GM18520 (cell line): ENCODE measurements around the gene VPS9D1.
A peak's percentile ranks its signal among the peaks of the same experiment; 100 is the strongest.

ENCODE experiments used
- ATAC-seq: cut with Tn5 transposase; IDR thresholded peaks from one replicate; pipeline ENCODE4 v1.9.1; 2021; ENCODE audit not compliant: unreplicated experiment

VPS9D1 gene, protein sequence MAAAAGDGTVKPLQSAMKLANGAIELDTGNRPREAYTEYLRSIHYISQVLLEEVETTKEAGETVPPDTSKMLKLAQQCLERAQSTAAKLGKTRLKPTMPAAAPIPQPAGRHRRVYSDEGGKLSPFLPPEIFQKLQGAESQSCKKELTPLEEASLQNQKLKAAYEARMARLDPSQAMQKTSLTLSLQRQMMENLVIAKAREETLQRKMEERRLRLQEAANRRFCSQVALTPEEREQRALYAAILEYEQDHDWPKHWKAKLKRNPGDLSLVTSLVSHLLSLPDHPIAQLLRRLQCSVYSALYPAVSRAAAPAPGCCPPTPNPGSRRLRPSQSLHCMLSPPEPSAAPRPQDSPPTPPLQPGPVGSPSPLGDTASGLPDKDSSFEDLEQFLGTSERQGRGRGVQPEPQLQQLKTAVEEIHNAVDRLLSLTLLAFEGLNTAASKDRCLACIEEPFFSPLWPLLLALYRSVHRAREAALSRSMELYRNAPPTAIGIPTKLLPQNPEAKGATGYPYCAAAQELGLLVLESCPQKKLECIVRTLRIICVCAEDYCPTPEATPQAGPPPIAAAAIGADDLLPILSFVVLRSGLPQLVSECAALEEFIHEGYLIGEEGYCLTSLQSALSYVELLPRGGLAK

GRCh38 chr16:89720813-89721545 is at the start of gene VPS9D1, which contains the start of gene ZNF276:
Gene VPS9D1 (minus strand): TSS chr16:89720898. CDS start chr16:89720861, 37 bp downstream.
Gene ZNF276 (plus strand): TSS chr16:89721537. CDS start chr16:89721641, 104 bp downstream.
- peak; percentile 29 for ATAC-seq

- ATAC-seq = no peak
Measured at GRCh38 chr16:89770367-89770766, 49.7 kb upstream of the VPS9D1 start.

DNA sequence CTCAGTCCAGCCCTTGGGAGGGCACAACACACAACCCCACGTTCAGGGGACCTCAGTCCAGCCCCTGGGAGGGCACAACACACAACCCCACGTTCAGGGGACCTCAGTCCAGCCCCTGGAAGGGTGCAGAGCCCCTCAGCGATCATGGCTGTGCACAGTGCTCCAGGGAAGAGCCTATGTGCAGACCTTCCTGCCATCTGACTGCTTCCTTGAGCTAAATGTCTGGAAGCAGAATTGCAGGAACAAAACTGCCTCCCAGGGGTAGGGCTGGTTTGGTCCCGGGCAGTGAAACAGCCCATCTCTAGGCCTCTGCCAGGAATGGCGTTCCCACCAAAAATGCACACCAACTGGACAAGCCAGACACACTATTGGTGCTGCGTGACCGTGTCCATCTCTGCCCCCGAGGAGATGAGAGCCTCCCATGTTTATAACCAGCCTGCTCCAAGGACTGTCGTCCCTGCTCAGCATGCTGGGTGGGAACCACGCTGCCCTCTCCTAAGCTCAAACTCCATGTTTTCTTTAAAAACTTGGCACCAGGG is 44.7 kb upstream of the VPS9D1 start:
- ATAC-seq = peak; percentile 7

DNA sequence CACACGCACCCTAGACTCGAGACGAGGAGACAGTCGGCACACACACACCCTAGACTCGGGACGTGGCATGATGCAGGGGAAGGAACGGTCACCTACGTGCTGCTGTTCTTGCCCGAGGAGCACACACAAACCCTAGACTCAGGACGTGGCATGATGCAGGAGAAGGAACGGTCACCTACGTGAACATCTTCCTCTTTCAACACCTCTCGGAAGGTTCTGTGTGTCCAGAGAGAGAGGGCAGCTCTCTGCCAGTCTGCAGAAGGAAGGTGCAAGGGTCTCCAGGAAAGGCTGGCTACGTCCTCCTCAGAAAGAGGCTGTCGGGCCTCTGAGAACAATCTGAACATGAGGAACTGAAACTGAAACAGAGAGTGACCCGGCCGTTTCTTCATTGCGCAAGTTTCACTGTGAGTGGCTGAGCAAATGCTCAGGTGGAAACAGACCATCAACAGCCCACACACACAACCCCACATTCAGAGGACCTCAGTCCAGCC is 44.1 kb upstream of the VPS9D1 start:
- peak; percentile 74 for ATAC-seq

- no peak for ATAC-seq
Measured at GRCh38 chr16:89761304-89761922, 40.7 kb upstream of the VPS9D1 start.

DNA sequence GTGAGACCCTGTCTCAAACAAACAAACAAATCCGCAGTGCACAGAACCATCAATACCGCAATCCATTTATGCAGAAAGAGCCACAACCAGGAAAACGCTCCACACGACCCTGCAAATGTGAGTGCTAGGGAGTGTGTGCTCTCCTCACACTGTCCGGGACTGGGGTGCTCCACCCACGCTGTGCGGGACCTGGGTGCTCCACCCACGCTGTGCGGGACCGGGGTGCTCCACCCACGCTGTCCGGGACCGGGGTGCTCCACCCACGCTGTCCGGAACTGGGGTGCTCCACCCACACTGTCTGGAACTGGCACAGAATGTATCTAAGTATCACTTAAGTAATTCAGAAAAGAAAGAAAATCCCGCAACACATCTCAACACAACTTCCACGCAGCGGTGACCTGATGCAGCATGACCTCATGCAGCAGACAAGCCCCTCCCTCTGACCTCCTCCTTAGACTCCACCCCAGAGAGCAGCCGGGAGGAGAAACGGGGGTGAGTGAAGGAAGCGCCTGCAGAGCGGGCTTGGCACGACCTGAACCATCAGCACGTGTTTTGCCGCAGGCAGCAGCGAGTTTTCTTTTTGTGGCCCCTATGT is 39.1 kb upstream of the VPS9D1 start:
- ATAC-seq = no peak

GRCh38 chr16:89749637-89750036 is 28.9 kb upstream of the VPS9D1 start:
- ATAC-seq = no peak

GRCh38 chr16:89748921-89749320 is 28.2 kb upstream of the VPS9D1 start:
- no peak for ATAC-seq

- no peak for ATAC-seq
Measured at GRCh38 chr16:89748076-89748475, 27.4 kb upstream of the VPS9D1 start.

GRCh38 chr16:89746043-89746442 is 25.3 kb upstream of the VPS9D1 start:
- no peak for ATAC-seq

GRCh38 chr16:89744813-89745212 is 24.1 kb upstream of the VPS9D1 start:
- no peak for ATAC-seq

DNA sequence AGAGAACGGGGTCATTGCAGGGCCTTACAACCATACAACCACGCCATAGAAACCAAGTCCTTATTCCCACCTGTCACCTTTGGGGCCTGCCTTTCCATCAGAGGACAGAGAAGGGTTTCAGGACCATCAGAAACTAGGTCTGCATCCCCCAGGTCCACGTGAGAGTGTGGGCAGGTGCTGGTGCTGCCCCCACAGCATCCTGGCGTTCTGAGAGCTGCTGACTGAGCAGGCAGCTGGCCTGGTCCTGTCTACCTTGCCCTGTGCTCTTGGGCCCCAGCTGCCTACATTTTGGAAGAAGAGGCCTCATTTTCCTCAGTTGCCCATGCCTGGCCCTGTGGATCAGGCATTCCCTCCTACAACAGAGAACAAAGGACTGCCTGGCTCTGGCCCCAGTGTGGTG is 22.2 kb upstream of the VPS9D1 start:
- ATAC-seq = no peak

- no peak for ATAC-seq
Measured at GRCh38 chr16:89741342-89742014, 20.8 kb upstream of the VPS9D1 start.

DNA sequence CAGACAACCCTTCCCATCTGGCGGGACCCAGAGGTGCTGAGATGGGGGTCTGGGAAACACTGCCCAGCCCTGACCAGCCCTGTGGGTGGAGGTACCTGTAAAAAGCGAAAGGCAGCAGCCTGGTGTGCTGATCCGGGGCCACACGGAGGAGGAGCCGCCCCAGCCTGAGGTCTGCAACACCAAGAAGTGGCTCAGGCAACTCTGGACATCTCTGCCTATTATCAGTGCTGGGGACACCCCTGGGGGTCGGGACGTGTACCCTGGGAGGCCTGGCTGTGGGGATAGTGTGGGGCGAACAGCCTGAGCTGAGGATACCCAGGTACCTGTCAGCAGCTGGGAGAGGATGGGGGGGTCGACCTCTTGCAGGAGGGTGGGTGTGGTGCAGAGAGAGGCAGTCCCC is 18.7 kb upstream of the VPS9D1 start:
- no peak for ATAC-seq

- no peak for ATAC-seq
Measured at GRCh38 chr16:89738538-89739317, 18.0 kb upstream of the VPS9D1 start.

- no peak for ATAC-seq
Measured at GRCh38 chr16:89738072-89738377, 17.3 kb upstream of the VPS9D1 start.

DNA sequence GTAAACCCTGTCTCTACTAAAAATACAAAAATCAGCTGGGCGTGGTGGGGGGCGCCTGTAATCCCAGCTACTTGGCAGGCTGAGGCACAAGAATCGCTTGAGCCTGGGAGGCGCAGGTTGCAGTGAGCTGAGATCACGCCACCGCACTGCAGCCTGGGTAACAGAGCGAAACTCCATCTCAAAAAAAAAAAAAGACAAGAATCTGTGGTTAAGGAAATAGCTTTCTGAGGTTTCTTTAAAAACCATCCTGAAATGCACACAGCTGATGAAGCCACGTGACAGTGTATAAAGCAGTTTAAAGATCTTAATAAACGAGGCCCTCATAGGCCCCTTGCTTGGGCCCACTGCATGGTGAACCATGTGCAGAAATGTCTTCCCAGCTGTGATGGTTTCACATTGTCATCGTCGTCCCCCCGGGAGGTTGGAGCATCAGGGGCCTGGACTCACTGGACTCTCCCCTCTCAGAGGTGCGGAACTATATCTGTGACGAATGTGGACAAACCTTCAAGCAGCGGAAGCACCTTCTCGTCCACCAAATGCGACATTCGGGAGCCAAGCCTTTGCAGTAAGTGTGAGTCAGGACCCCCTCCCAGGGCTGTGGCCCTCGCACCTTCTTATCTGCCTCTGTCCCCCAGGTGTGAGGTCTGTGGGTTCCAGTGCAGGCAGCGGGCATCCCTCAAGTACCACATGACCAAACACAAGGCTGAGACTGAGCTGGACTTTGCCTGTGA is 16.8 kb upstream of the VPS9D1 start:
- ATAC-seq = no peak

DNA sequence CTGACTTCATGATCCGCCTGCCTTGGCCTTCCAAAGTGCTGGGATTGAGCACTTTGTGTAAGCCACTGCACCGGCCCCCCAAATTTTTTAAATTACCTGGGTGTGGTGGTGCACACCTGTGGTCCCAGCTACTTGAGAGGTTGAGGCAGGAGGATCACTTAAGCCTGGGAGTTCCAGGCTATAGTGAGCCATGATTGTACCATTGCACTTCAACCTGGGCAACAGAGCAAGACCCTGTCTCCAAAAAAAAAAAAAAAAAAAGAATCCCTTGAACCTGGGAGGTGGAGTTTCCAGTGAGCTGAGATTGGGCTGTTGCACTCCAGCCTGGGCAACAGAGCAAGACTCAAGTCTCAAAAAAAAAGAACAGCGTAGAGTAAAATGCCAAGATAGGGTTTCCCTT is 15.9 kb upstream of the VPS9D1 start:
- no peak for ATAC-seq

- no peak for ATAC-seq
Measured at GRCh38 chr16:89733792-89734191, 13.1 kb upstream of the VPS9D1 start.
